CD4-positive, alpha-beta T cell treated with Interleukin-21 for 1 hour (primary cell): ENCODE data around the gene RAB22A.
"Not testable (repeated sequence)": the region's sequence is repeated elsewhere in the genome, so short reads cannot be mapped to it uniquely, and the experiment has no call there.

Source experiments
- DNase-seq: peaks from one replicate; pipeline ENCODE4 v3.0.0-alpha.2; 2020

Gene RAB22A

DNA sequence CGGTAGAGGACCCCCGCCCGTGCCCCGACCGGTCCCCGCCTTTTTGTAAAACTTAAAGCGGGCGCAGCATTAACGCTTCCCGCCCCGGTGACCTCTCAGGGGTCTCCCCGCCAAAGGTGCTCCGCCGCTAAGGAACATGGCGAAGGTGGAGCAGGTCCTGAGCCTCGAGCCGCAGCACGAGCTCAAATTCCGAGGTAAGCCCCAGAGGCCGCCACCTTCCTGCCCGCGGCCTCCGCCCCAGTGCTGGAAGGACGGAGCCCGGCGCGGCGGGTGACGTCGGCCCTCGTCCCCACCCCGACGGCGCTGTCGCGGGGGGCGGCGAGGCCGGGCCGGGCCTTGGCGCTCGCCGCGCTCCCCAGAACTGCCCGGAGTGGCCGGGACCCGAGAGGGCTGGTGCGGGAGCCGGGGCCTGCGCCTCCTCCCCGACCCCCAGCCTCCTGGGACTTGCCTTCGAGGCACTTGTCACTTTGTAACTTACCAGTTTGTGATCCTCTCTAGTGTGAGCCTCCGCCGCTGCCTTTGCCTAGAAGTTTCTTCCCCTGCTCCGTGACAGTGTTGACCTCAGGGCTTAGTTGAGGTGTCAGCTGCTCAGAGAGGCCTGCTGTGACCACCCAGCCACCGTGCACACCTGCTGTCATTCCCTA lies 79.9 kb downstream of the RAB22A start:
- peak; percentile 42 for DNase-seq

DNA sequence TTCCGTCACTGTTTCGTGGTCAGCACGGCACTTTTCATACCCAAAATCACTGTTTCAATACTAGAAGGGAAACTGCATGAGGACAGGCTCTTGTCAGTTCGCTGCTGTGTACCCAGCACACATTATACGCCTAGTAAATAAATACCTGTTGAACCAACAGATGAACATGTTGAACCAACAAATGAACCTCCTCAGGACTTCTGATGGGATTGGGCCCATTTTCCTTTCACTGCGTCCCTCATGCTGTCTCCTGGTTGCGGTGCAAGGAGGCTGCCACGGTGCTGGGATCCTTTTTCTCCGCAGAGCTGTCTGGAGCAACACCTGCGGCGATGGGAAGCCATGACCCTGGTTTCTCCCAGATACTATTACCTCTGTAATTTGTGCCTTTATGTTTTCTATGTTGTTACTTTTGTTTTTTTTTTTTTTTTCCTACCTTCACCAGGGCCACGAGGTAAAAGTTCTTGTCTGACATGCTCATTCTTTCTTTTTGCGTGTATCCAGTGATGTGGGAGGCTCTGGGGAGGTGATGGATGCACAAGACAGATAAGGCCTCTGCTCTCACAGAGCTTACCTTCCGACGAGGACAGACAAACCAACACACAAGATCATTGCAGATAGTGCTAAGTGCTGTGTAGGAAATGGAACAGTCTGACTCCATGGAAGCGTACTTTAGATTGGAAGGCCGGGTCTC lies 80.6 kb downstream of the RAB22A start:
- no peak for DNase-seq

DNA sequence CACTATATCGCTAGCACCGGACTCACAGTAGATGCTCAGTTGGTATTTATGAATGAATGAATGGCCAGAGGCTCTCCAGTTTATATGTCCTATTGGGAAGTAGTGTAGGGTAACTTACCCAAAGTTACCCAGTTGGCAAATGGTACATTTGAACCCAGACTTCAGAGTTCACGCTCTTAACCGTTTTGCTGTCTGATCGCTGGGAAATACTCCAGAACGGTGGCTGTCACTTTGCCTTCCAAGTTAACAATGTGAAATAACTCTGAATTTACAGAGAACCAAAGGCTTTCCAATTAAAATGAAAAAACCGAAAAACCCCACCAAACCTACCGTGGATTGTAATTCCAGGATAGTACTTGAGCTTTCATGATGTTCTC lies 81.1 kb downstream of the RAB22A start:
- no peak for DNase-seq

DNA sequence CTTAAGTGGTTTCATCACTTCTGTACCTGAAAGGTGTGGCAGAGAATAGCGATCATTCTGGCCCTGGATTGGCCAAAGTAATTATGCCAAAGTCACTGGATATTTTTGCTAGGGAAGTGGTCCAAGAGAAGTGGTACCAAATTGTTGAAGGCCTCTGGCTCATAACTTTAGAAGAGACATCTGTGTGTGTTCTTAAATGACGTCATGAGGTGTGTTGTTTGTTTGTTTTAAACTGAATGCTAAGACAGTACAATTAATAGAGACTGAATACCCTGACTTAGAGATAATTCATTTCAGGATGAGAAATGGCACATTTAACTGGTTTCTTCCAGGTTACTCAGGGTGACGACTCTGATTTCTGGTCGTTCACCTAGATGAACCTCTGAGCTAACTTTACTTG lies 82.8 kb downstream of the RAB22A start:
- no peak for DNase-seq

DNA sequence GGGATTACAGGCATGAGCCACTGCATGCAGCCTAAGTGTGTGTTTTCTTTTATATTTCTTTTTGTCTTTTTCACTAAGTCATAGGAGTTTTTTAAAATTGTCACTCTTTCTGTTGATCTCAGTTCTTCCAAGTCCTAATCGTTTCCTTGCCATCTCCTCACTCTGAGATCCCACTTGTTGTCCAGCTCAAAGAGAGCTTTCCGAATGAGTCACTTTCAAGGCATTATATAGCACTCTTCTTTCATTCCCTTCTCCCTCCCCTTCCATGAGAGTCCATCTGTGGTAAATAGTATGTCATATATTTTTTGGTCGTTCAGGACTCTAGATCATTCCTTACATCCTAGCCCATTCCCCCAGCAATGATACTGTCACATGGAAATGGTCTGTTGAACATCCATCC lies 83.8 kb downstream of the RAB22A start:
- DNase-seq: no peak

DNA sequence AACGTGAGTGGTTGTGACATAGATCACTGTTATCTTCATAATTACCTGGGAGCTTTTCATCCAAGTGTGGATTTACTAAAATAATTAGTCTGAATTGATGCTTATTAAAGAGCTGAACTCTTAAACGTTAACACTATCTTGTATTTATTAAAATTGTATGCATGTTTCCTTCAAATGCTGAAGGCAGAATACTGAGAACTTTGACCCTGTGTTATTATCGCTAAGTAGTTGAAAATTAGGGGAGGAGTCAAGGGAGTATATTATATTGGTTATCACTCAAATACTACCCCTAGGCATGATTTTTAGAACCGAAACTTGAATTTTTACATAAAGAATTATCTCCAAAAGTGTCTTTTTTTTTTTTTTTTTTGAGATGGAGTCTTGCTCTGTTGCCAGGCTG lies 85.3 kb downstream of the RAB22A start:
- no peak for DNase-seq

DNA sequence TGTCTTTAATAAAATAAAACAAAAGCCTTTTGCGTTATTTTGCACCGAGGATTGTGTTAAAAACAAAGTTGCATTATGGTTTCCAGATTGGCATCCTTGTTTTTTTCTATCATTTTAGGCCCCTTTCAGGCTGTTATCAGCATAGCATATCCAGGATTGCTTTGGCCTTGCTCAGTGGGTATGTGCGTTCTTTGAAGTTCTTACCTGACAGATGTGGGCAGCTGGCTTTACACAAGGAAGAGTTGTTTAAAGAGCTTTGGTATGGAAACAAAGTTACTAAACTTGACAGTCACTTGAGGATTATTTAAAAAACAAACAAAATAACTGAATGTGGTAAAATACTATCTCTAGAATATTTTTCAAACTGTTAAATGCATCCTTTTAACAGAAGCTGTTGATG lies 86.1 kb downstream of the RAB22A start:
- no peak for DNase-seq

DNA sequence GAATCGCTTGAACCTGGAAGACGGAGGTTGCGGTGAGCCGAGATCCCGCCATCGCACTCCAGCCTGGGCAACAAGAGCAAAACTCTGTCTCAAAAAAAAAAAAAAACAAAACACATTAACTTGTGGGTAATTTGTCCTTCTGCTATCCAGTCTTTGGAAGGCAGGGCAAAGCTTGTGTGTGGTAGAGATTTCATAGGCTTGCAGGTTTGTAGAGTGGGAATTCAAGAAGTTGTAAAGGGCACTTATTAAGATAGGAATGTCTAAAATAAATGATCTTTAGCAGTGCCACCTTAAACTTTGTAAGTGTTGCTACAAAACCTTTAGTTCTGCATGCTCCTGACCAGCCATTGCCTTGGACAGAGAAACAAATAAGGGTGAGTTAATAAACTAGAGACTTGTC lies 87.9 kb downstream of the RAB22A start:
- no peak for DNase-seq

DNA sequence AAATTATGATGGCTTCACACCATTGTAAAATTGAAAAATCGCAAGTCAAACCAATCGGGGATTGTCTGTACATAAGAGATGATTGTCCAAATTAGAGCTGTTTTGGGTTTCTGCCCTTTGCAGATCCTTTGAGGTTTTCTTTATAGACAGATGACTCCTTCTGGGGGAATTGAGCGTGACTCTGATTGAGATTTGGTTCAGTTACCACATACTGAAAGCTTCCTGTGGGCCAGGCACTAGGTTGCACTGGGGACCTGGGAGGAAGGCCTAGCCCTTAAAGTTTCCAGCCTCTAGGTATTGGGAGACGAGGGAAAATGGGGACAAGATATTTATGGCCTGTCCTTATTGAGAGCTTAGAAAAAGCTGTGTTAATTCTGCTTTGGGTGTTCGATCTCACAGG lies 88.7 kb downstream of the RAB22A start:
- no peak for DNase-seq

DNA sequence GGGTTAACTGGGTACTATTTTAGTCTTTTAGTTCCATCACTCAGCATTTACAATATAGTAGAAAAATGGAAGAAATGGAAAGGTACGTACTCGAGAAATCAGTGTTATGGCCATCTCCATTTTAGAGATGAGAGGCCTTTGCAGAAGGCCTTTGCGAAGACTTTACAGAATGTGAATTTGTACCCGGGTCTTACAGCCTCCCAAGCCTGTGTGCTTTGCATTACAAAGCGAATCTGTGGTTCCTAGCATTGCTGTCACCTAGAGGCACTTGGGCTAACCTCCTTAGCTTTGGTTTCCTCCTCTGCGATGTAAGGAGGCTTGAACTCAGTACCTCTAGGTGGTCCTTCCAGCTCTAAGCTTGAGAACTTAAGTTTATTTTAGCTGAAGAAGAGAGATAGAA lies 90.4 kb downstream of the RAB22A start:
- no peak for DNase-seq

DNA sequence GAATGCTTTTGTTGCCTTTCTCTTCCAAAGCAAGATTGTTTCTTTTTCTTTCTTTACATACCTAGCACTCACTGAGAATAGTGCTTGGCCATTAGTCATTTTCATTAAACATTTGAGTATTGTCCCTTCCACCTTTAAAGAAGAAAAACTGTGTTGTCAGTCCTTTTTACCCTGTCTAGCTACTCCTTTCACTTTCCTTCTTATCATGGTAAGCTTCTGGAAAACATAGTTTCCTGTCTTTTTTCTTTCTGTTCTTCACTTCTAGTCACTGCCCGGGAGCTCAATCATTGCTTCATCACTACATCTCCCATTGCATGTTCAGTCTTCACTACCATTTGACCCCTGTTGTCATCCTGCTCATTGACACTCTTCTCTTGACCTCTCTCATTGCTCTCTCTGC lies 91.6 kb downstream of the RAB22A start:
- no peak for DNase-seq

DNA sequence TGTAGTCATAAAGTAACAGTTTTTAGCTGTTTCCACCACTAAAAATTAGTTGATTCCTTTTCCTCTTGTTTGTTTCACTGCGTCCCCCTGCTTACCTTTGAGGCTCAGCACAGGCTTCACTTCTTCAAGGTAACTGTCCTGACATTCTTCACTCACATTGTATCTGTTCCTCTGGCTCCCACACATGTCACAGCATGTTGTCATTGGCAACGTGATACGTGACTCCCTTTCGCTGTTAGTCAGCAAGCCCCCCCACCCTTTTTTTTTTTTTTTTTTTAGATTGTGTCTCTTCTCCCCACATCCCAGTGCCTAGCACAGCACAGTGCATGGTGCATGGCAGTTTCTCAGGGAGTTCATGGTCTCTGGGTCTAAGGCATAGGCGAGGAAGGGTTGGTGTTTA lies 92.8 kb downstream of the RAB22A start:
- DNase-seq: no peak

DNA sequence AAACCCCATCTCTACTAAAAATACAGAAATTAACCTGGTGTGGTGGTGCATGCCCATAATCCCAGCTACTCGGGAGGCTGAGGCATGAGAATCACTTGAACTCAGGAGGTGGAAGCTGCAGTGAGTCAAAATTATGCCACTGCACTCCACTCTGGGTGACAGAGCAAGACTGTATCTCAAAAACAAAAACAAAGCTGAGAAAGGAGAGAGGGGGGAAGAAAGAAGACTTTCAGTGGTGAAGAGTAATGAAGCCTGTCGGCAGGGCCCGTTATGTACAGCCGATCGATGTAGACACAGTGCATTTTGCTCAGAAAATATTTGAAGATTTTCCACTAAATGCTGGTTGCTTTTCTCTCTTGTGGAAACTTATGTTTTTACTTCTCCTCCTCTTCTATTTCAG lies 93.3 kb downstream of the RAB22A start:
- DNase-seq: no peak

DNA sequence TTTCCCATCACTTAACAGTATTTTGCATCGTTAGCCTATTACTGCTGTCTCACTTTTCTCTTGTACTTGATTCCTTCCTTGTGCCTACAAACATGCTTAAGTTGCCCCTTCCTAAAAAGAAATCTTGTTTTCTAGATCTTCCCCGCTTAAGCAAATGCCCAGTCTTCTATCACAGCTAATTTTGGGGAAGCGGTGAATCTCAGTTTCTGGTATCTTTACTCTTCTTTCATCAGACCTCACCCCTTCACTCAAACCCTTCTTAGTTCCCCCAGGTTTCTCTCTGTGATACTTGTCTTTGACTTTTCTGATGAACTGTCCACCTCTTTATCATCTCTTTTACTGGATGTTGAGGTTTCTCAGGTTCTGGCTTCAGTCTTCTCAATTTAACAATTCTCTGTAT lies 93.8 kb downstream of the RAB22A start:
- DNase-seq: no peak

DNA sequence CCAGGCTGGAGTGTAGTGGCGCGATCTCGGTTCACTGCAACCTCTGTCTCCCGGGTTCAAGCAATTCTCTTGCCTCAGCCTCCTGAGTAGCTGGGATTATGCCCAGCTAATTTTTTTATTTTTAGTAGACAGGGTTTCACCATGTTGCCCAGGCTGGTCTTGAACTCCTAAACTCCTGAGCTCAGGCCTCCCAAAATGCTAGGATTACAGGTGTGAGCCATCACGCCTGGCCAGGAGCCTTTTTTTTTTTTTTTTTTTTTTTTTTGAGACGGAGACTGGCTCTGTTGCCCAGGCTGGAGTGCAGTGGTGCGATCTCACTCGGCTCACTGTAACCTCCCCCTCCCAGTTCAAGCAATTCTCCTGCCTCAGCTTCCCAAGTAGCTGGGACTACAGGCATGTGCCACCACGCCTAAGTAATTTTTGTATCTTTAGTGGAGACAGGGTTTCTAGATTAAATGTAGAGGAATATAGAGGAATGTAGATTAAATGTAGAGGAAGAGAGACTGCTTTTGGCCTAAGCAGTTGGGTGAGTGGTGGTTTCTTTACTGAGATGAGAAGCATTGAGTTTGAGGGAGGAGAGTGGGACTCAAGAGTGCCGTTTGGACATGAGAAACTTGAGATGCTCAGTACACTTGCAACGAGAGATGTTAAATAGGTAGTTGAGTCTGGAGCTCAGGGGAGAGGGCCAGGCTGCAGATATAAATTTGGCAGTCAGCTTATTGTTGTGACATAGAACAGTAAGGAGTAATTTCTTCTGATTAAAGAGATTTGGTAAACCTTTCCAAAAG lies 96.2 kb downstream of the RAB22A start:
- no peak for DNase-seq

DNA sequence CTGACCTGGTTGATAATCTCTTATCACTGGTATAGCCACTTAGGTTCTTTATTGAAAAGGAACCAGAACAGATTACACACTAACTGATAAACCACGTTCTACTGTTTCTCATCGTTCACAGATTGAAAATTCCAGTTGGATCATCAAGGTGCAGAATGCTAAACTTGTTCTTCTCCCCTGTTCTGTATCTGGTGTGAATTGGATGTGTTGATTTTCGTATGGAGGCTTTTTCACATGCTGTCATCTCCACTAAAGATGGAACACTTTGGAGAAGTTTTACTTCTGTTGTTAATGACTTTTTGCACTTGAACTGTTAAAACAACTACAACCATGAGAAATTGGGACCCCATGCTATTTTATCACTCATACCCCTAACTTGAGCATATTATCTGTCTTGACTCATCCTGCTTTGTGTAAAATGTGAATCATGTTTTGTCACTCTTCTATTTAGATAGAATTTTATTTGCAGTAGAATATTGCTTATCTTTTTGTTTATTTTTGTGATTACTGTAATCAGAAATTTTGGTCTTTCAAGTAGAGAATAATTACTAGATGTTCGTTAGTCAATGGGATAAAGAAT lies 97.0 kb downstream of the RAB22A start:
- DNase-seq: no peak

DNA sequence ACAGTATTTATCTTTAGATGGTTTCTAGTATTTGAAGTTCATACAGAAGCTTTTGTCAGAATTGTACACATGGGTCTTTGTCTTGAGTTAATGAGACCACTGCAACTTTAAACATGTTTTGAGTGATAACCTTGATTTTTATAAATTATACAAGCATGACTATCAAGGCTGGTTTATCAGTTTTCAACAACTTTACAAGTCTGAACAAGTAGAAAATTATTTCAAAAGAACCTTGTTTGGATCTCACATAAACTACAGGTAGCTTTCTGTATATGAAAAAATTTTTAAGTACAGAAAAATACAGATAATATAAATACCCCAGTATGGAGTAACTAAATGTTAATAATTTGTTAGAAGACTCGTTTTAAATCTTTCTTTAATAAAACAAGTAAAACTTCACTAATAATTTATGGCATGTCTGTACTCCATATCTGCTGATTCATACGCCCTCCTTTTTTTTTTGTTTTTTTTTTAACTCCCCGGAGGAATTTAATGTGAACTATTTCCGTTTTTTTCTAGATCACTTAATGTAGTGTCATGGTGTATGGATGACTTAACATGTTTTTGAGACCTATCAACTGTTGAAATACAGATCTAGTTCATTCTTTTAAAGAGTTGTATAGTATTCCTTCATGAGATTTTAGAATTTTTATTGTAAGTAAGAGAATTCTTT lies 97.8 kb downstream of the RAB22A start:
- no peak for DNase-seq

DNA sequence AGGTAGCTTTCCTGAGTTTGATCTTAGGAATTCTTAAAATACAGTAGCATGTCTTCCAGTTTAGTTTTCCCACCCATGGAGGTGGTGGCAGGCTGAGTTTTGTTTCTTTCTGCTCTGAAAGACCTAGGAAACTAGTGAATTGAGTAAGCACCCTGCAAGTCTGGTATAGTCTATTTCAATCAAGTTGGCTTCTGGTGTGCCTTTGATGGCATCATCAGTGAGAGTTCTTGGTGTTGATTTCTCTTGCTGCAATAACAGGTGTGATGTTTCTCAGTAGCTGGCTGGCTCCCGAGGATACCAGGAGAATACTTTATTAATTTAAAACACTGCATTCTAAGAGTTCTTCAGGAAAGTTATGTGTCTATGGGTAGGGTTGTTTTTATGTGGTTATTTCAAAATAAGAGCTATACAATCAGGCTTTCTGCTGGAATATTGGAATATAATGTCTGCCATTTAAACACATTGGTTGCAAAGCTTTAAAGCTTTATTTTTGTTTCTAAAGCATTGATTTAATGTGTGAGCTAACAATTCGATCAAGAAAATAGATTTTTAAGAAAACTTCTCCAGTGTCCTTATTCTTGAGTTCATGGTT lies 98.5 kb downstream of the RAB22A start:
- DNase-seq: peak; percentile 28

DNA sequence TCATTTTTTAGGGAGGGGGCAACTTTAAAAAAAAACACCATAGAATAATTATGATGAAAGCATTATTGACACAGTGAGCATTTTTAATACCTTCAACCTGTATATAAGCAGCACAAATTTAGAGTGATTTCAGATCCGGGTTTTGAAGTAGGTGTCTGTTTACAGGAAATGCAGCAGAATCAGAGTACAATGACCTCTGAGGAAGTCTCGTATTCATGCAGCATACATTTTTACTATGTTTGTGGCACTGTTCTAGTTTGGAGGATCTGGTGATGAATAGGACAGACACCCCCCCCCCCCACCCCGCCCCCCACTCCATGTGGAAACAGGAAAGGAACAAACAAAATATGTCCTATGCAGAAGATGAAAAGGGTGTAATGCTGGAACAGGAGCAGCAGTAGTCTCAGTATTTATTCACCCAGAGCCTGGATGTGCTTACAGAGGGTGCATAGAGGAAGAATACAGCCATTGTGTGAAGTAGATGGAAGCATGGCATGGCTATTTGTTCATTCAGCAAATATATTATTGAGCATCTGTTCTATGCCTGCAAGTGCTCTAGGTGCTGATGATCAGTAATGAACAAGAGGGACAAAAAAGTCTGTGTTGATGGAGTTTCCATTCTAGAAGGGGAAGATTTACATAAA lies 99.2 kb downstream of the RAB22A start:
- peak; percentile 48 for DNase-seq

DNA sequence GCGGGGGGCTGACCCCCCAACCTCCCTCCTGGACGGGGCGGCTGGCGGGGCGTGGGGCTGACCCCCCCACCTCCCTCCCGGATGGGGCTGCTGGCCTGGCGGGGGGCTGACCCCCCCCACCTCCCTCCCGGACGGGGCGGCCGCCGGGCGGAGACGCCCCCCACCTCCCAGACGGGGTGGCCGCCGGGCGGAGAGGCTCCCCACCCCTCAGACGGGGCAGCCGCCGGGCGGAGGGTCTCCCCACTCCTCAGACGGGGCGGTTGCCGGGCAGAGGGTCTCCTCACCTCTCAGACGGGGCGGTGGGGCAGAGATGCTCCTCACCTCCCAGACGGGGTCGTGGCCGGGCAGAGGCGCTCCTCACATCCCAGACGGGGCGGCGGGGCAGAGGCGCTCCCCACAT lies 104.7 kb downstream of the RAB22A start:
- DNase-seq: not testable (repeated sequence)

DNA sequence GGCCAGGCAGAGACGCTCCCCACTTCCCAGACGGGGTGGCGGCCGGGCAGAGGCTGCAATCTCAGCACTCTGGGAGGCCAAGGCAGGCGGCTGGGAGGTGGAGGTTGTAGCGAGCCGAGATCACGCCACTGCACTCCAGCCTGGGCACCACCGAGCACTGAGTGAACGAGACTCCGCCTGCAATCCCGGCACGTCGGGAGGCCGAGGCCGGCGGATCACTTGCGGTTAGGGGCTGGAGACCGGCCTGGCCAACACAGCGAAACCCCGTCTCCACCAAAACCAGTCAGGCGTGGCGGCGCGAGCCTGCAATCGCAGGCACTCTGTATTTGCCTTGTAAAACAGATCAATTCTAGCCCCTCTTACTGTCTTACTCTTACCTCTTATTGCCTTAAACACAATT lies 105.3 kb downstream of the RAB22A start:
- DNase-seq: not testable (repeated sequence)

DNA sequence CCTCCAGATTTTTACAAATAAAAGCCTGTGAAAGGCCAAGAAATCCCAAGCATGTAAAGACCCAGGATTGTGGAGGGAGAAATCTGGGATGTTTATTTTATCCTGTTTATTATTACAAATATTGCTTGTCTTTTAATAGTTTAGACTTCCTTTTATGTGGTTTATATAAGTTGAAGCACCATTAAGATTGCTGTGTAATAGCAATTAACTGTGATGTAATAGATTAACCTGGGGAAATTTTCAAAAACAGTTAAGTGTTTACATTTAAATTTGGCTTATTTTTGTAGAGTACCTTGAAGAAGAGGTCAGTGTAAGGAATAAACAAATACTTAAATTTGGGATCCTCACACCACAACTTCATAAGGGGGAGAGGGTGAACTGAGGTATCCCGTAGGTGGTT lies 106.5 kb downstream of the RAB22A start:
- no peak for DNase-seq
